ENCODE data around the gene CAST.
"Not testable (repeated sequence)": the region's sequence is repeated elsewhere in the genome, so short reads cannot be mapped to it uniquely, and the experiment has no call there.

The CAST gene, protein sequence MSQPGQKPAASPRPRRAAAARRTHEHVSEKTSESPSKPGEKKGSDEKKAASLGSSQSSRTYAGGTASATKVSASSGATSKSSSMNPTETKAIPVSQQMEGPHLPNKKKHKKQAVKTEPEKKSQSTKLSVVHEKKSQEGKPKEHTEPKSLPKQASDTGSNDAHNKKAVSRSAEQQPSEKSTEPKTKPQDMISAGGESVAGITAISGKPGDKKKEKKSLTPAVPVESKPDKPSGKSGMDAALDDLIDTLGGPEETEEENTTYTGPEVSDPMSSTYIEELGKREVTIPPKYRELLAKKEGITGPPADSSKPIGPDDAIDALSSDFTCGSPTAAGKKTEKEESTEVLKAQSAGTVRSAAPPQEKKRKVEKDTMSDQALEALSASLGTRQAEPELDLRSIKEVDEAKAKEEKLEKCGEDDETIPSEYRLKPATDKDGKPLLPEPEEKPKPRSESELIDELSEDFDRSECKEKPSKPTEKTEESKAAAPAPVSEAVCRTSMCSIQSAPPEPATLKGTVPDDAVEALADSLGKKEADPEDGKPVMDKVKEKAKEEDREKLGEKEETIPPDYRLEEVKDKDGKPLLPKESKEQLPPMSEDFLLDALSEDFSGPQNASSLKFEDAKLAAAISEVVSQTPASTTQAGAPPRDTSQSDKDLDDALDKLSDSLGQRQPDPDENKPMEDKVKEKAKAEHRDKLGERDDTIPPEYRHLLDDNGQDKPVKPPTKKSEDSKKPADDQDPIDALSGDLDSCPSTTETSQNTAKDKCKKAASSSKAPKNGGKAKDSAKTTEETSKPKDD
- total RNA-seq: 110 to 367 (median 222) reads per million in 9 experiments

DNA sequence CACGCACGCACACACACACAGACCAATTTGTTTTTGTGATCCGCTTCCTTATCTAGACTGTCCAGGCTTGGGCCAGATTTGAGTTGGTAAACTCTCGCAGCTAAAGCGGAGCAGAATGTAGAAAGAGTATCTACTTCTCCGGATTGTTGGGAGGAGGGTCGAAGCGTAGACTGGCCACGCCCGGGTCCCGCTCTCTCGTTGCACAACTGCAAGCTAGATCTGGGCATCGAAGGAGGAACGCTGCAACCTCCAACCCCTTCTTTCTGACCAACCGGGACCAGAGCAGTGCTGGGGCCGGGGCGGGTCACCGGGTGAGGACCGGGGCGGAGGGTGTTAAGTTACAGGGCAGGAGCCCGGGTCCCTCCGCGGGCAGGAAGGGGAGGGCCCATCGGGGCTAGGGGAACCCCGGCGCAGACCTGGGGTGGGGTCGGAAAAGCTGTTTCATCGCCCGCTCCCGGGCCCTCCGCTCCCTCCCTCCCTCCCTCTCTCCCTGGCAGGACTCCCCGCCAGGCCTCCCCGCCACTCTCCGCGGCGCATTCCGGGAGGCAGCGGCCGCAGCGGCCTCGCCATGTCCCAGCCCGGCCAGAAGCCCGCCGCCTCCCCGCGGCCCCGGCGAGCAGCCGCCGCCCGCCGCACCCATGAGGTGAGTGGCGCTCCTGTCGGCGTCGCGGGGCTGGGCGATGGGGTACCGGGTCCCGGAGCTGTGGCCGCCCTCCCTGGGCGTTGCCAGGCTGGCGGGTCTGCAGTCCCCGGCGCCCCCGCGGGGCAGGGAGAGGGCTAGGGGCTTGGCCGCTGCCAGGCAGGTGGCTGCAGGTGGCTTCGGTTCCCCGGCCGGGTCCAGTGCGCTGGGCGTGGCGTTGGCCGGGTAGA lies at the start of gene CAST:
CAST (plus strand) TSS at position 522 of the 870 bp plus-strand sequence; CDS start at position 569, 47 bp downstream.
- Mint-ChIP-seq H3K36me3 (ENCODE audit: insufficient read depth) (peaks cover 26% of the 10 kb centered on the region), H3K27ac (peak within 1 kb of the TSS; percentile 98 to 99), H3K4me3 (peak within 1 kb of the TSS; percentile 91 to 93), H3K27me3 (no peaks in the 10 kb centered on the region), H3K9me3 (no peaks in the 10 kb centered on the region), H3K4me1 (ENCODE audit: low read depth in 2 of 2) (peaks cover 38 to 53% of the 10 kb centered on the region in 2 donors)
- DNase-seq (peak; percentile 71 to 72 (median 72)), ATAC-seq (replicated peaks) (peak; percentile 64)

DNA sequence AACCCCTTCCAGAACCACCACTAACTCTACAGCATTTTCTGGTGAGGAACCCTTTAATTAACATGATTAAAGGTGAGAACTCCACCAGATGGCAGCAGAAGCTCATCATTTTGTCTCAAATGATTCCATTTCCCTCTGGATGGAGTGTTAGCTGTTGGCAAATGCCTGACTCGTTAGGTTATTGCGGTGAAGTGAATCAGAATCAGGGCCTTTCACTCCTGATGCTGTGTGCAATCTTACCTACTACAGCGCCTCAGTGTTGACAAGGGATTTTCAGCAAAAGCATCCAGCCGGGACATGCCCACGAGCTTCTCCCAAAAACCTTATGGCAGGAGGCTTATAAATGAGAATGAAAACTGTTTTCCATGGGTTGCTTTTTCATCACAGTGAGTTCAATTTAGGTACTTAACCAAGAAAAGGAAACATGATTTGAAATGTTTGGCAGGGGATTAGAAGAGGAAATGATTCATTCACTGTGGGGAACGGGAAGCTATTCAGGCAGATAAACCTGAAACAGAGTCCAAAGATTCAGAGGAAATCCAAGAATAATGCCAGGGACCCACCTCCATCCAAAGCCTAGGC lies 48.0 kb upstream of the CAST start:
- no peak overlapping the region for H3K4me3 Mint-ChIP-seq

GRCh38 chr5:96615223-96615622 lies 47.0 kb upstream of the CAST start:
- peaks cover 4 to 5% of the 10 kb centered on the region in 2 donors for H3K4me1 Mint-ChIP-seq (ENCODE audit: low read depth in 2 of 2)
- peaks cover 14 to 20% of the 10 kb centered on the region in 2 donors for H3K27me3 Mint-ChIP-seq
- H3K4me3 Mint-ChIP-seq: no peak overlapping the region
- H3K9me3 Mint-ChIP-seq: no peaks in the 10 kb centered on the region
- no peak for ATAC-seq (replicated peaks)
- H3K36me3 Mint-ChIP-seq (ENCODE audit: insufficient read depth): no peaks in the 10 kb centered on the region
- DNase-seq: no peak
- H3K27ac Mint-ChIP-seq: no peak overlapping the region

More for the DNA sequence above, 48.0 kb upstream of the CAST start:
- DNase-seq: peak; percentile 39 to 59 (median 50)
- peak; percentile 60 for ATAC-seq (replicated peaks)
- Mint-ChIP-seq H3K27ac (no peak overlapping the region), H3K36me3 (ENCODE audit: insufficient read depth) (no peaks in the 10 kb centered on the region), H3K27me3 (peaks cover 20 to 24% of the 10 kb centered on the region in 2 donors), H3K4me1 (ENCODE audit: low read depth in 2 of 2) (peaks cover 4 to 5% of the 10 kb centered on the region in 2 donors), H3K9me3 (no peaks in the 10 kb centered on the region)

DNA sequence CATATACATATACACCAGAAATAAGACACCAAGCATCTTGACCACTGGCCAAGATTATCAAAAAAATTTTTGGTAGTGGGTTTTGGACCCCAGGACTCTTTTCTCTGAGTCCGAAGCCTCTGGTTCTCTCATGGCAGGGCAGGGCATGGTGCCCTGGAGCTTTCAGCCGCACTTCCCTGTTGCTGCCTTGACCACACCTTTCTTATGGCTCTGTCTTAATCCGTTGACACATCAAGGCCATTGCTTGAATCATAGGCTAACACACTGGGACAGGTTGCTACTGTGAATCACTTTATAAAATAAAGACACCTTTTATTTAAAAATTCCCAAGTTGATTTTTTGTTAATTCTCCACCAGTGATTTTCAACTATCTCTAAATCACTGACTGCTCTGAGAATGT lies 45.4 kb upstream of the CAST start:
- Mint-ChIP-seq H3K27me3 (peaks cover 0 to 13% of the 10 kb centered on the region in 2 donors), H3K4me3 (no peak overlapping the region), H3K36me3 (ENCODE audit: insufficient read depth) (no peaks in the 10 kb centered on the region), H3K4me1 (ENCODE audit: low read depth in 2 of 2) (peaks cover 4 to 5% of the 10 kb centered on the region in 2 donors), H3K27ac (no peak overlapping the region), H3K9me3 (no peaks in the 10 kb centered on the region)
- ATAC-seq (replicated peaks): no peak
- no peak for DNase-seq

GRCh38 chr5:96618311-96619016 lies 43.7 kb upstream of the CAST start:
- H3K36me3 Mint-ChIP-seq (ENCODE audit: insufficient read depth); H3K9me3 Mint-ChIP-seq; H3K27ac Mint-ChIP-seq; H3K27me3 Mint-ChIP-seq; H3K4me1 Mint-ChIP-seq (ENCODE audit: low read depth in 2 of 2); ATAC-seq (replicated peaks); DNase-seq; H3K4me3 Mint-ChIP-seq: not testable (repeated sequence)

- H3K4me1 Mint-ChIP-seq (ENCODE audit: low read depth in 2 of 2): no peaks in the 10 kb centered on the region
- no peaks in the 10 kb centered on the region for H3K9me3 Mint-ChIP-seq
- no peak overlapping the region for H3K4me3 Mint-ChIP-seq
- ATAC-seq (replicated peaks) (no peak), DNase-seq (no peak)
- H3K36me3 Mint-ChIP-seq (ENCODE audit: insufficient read depth): no peaks in the 10 kb centered on the region
- no peak overlapping the region for H3K27ac Mint-ChIP-seq
- no peaks in the 10 kb centered on the region for H3K27me3 Mint-ChIP-seq
These were observed 42.2 kb upstream of the CAST start for GRCh38 chr5:96619946-96620345.

DNA sequence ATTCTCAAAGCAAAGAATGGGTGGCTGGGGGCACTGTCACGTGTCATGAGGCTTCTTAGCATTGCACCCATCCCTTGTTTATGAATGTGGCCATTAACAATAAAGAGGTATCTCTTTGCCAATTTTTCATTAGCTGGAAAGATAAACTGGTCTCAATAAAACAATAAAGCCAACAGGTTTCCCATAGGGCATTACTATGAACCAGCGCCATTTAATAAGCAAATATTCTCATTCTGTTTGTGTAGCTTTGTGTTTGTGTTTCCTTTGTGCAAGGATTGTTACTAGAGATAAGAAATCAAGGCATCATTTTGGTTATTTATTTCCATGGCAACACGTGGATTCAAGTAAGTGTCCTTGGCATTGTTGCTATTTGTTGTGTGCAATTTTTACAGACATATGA lies 37.6 kb upstream of the CAST start:
- Mint-ChIP-seq H3K4me1 (ENCODE audit: low read depth in 2 of 2) (peaks cover 7 to 11% of the 10 kb centered on the region in 2 donors), H3K9me3 (no peaks in the 10 kb centered on the region), H3K4me3 (no peak overlapping the region), H3K36me3 (ENCODE audit: insufficient read depth) (no peaks in the 10 kb centered on the region), H3K27ac (no peak overlapping the region), H3K27me3 (peaks cover 0 to 8% of the 10 kb centered on the region in 2 donors)
- no peak for DNase-seq
- no peak for ATAC-seq (replicated peaks)

GRCh38 chr5:96625365-96625764 lies 36.8 kb upstream of the CAST start:
- peaks cover 7 to 11% of the 10 kb centered on the region in 2 donors for H3K4me1 Mint-ChIP-seq (ENCODE audit: low read depth in 2 of 2)
- no peak for ATAC-seq (replicated peaks)
- no peak overlapping the region for H3K4me3 Mint-ChIP-seq
- H3K27ac Mint-ChIP-seq: no peak overlapping the region
- no peaks in the 10 kb centered on the region for H3K9me3 Mint-ChIP-seq
- H3K27me3 Mint-ChIP-seq: peaks cover 0 to 8% of the 10 kb centered on the region in 2 donors
- DNase-seq: no peak
- H3K36me3 Mint-ChIP-seq (ENCODE audit: insufficient read depth): no peaks in the 10 kb centered on the region

DNA sequence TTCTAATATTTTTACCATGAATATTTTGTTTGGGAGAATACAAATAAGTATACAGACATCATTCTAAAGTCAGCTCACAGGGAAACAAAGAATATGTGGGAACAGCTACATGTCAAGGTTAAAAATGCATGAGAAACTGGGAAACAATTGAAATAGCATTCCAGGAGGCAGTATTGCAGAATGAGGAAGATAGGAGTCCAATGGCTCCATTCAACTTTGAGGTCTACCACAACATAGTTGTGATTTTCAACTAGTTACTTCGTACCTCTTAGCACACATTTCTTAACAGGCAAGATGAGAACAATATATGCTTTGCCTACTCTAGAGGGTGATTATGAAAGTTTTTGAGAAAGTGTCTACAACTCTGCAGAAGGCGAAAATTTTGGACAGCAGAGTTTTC lies 35.2 kb upstream of the CAST start:
- no peak for DNase-seq
- Mint-ChIP-seq H3K36me3 (ENCODE audit: insufficient read depth) (no peaks in the 10 kb centered on the region), H3K4me1 (ENCODE audit: low read depth in 2 of 2) (peaks cover 7 to 11% of the 10 kb centered on the region in 2 donors), H3K9me3 (no peaks in the 10 kb centered on the region), H3K27ac (peak overlapping the region; percentile 66 to 72), H3K4me3 (no peak overlapping the region), H3K27me3 (peaks cover 0 to 8% of the 10 kb centered on the region in 2 donors)
- ATAC-seq (replicated peaks): no peak

DNA sequence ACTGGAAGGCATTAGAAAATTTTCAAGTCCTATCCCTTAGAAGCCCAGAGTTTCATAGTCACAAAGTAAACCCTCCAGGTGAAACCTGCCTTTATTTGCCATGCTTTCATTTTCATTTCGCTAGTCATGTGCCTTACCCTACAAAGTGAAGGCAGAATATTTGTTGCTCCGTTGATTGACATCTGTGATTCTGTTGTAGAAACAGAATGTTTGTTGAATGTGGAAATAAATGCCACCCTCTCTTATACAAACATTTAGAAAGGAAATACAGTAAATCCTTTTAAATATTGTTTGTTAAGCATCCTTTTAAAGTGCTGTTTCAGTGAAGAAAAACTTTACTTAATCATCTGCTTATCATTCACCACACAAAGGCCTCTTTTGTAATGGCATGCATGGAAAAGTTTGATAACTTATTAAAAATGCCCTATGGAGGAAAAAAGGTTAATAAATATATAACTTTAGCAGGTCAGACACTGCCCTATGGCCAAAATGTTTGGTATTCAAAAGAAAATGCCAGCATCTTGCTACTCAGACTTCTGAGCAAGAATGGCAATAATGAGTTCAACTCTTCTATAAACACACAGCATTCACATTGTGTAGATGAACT lies 34.3 kb upstream of the CAST start:
- Mint-ChIP-seq H3K27me3 (peaks cover 0 to 8% of the 10 kb centered on the region in 2 donors), H3K4me3 (peak overlapping the region; percentile 36 to 55), H3K36me3 (ENCODE audit: insufficient read depth) (no peaks in the 10 kb centered on the region), H3K9me3 (no peaks in the 10 kb centered on the region), H3K4me1 (ENCODE audit: low read depth in 2 of 2) (peaks cover 7 to 11% of the 10 kb centered on the region in 2 donors), H3K27ac (peak overlapping the region; percentile 66 to 72)
- ATAC-seq (replicated peaks): peak; percentile 42
- no peak for DNase-seq

GRCh38 chr5:96628406-96628805 lies 33.8 kb upstream of the CAST start:
- peaks cover 7 to 11% of the 10 kb centered on the region in 2 donors for H3K4me1 Mint-ChIP-seq (ENCODE audit: low read depth in 2 of 2)
- no peak overlapping the region for H3K4me3 Mint-ChIP-seq
- peaks cover 0 to 9% of the 10 kb centered on the region in 2 donors for H3K27me3 Mint-ChIP-seq
- H3K9me3 Mint-ChIP-seq: no peaks in the 10 kb centered on the region
- DNase-seq (no peak), ATAC-seq (replicated peaks) (no peak)
- H3K36me3 Mint-ChIP-seq (ENCODE audit: insufficient read depth): no peaks in the 10 kb centered on the region
- H3K27ac Mint-ChIP-seq: no peak overlapping the region

DNA sequence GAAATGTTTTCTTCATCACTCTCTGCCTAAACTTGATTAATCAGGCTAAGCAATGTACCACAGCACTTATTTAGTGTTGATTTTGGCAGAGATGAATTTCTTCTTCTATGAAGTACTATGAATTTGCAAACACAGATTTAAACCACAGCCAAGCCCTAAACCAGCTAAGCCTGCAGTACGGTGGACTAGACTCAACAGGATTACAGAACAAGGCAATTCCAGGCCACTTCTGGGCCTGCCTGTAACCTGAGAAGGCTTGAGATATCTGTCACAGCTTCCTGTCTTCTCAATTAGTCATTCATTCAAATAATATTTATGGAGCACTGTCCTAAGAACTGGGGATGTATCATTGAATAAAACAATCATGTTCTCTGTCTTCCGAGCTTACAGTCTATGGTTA lies 32.4 kb upstream of the CAST start:
- Mint-ChIP-seq H3K4me3 (no peak overlapping the region), H3K9me3 (no peaks in the 10 kb centered on the region), H3K27ac (no peak overlapping the region), H3K36me3 (ENCODE audit: insufficient read depth) (no peaks in the 10 kb centered on the region), H3K4me1 (ENCODE audit: low read depth in 2 of 2) (peaks cover 7 to 11% of the 10 kb centered on the region in 2 donors), H3K27me3 (peaks cover 10 to 22% of the 10 kb centered on the region in 2 donors)
- no peak for DNase-seq
- no peak for ATAC-seq (replicated peaks)

Data from effector memory CD8-positive, alpha-beta T cell (primary cell).